IPS DF 19.7 (cell line): ENCODE results near the gene NALCN.

Experiments used
- DNase-seq: peaks from one replicate; pipeline ENCODE4 v3.0.0-alpha.2; 2013; ENCODE audit warnings: low read depth, low spot score

Gene NALCN

DNA sequence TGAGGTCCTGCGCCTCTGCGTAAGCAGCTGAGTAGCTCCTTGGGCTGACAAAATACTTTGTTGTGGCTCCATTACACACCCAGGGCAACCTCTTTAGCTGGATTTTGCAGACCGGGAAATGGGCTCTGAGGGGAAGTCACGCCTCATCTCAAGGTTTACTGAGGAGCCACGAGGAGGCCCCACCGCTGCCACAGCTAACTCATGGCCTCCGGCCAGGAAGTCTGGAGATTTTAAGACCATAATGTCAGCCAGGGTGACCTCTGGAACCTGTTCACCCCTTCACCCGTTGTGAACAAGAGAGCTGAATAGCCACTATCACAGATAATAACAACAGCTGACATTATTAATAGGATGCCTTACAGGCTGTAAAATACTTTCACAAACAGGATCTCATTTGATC, 390.4 kb downstream of the NALCN start:
- DNase-seq: no peak

DNA sequence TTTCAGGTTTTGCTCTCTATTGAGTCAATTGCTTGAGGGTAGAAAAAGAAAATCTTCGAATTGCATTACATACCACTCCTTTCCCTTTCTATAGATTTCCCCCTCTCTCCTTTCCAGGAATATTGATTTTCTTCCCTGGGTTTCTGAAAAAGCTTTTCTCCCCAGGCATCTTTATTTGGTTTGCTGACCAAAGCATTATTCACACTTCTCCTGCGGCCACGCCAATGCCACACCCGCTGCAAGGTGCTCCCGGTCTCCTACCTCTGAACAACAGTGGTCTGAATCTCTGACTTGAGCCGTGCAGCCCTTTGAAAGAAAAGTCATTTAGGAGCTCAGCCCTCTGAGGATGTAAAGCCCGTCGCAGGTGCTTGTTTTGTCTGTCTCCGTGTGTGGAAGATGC, 390.8 kb downstream of the NALCN start:
- no peak for DNase-seq

DNA sequence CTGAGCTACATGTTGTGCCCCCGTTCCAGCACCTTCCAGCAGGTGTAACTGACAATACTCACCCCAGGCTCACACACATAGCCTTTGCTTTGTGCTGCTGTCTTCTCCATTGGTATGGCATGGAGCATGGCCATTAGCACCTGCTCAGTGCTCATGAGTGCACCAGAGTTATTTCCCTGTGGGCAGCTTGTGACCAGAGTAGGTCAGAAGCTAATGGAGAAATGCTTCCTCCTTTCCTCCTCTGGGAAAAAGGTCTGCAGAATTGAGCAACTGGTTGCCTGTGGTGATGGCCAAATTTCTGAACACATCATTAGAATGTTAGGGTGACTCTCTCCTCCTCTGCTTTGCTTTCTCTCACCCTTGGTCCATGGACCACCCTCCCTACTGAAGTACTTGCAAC, 397.2 kb downstream of the NALCN start:
- DNase-seq: no peak

DNA sequence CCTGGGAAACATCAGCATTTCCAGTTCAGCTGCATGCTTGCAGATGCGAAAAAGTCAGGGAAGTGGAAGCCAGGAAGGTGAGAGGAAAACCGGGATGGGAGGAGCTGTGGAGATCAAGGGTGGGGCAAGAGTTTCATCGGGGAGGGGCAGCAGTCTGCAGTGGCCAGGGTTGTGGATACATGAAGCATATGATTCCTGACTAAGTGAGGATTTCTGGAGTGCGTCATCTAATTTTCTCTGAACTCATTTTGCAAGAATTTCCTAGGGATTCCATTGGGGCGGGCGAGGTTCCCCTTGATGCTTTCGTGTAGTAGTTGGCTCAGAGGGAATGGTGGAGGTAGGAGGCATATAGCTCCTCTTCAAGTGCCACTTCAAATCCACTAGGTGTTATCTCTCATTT, 397.6 kb downstream of the NALCN start:
- no peak for DNase-seq

DNA sequence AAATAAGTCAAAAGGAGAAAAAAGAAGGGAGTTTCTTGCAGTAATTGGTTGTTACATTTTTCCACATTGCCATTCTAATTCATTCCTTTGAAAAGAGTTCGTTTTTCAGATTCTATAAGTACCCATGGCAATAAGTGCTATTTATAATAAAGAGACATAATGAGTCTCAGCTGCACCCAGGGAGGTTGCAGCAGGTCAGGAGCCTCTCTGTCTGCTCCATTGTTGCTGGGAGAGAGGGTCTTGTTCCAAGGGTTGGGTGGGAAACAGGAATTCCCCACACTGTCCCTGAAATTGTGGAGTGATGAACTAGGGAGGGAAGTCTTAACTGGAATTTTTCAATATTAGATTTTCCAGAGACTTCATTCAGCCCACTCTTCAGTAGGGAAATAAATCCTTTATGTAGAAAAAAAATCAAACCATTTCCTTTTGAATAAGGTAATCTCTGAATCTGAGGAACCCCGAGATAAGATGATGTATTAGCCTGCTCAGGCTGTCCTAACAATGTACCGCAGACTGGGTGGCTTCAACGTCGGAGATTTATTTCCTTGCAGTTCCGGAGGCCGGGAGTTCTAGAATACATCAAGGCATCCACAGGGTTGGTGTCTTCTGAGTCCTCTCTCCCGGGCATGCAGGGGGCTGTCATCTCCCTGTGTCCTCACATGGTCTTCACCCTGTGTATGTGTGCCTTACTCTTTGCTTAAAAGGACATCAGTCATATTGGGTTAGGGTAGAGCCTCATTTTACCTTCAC, 399.0 kb downstream of the NALCN start:
- DNase-seq: no peak

DNA sequence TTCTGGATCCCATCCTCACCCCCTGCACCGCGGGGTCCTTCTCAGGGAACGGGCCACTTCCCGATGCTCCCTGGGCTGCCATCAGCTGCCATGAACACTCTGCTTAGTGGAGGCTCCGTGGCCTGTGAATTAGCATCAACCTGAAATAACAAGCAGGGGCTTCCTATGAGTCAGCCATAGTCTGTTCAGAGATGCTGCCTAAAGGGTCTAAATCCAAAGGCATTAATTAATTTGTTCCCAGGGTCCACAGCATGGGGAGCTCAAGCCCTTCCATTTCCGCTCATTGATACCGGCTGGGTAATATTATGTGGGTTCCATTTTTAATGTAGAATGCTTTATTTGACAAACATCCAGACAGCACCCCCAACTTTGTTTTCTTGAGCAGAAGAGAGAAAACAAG, 399.8 kb downstream of the NALCN start:
- no peak for DNase-seq

DNA sequence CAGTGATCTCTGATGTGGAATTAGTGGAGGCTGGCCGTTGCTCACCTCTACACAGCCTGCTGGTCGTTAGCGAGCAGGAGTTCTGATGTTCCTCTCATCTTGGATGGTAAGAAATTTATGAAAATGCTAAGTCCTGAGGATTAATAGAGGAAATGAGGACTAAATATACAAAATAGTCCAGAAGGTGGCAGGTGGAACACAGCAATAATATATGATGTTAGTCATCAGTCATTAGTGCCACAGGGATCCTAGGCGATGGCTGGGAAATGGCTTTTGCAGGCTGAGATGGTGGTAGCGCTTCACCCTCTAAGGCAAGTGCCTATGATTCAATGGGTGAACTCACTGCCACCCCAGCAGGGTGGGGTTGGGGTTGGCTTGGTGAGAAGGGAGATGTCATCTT, 403.1 kb downstream of the NALCN start:
- no peak for DNase-seq

DNA sequence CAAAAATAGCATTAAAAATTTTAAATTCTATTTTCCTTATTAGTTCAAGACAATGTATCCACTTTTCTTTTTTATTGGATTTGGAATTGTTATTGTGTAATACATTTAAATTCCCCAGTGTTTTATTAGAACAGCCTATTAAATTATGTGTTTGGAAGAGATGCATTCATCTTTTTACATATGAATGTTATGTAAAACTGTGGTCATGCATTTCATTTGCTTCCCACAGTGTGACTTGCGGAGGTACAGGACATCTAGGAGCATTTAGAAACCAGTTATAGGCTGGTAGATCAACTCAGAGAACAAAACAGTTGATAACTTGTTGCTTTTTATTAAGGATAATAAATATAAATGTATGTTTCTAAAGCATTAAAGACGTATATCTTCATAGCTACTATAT, 406.2 kb downstream of the NALCN start:
- no peak for DNase-seq

DNA sequence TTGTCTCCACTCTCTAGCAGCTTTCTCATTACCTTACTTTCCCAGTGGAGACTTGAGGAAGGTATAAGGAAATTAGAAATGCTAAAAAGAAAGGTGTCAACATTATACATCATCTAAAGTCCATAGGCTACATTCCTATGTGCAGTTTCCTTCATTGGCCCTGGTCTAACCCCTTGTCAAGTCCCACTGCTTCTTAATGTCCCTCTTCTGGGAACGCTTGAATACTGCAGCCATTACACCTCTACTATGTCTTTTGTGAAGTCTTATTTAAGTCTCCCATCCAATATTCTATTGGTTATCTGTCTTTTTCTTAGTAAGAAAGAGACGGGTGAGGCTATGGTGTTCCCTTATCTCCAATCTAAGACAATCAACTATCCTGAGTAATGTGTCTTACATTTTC, 409.1 kb downstream of the NALCN start:
- no peak for DNase-seq
